Measurements from ENCODE around the gene DNAAF5.

Gene DNAAF5

DNA sequence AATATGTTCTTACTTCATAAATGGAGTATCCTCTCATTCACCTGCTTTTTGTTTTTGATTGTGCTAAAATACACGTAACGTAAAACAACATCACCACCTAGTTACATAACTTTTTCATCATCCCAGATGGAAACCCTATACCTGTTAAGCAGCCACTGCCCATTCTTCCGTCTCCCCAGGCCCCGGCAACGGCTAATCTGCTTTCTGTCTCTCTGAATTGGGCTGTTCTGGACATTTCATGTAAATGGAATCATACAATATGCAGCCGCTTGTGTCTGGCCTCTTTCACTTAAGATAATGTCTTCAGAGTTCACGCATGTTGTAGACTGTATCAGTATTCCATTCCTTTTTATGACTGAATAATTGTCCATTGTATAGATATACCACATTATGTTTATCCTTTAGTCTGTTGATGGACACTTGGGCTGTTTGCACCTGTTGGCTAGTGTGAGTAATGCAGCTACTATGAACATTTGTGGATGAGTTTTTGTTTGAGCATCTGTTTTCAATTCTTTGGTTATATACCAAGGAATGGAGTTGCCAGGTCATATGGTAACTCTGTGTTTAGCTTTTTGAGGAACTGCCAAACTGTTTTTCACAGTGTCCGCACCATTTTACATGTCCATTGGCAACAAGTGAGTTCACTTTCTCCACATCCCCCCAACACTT lies 91.7 kb downstream of the DNAAF5 start:
- DNase-seq: peak; percentile 26

DNA sequence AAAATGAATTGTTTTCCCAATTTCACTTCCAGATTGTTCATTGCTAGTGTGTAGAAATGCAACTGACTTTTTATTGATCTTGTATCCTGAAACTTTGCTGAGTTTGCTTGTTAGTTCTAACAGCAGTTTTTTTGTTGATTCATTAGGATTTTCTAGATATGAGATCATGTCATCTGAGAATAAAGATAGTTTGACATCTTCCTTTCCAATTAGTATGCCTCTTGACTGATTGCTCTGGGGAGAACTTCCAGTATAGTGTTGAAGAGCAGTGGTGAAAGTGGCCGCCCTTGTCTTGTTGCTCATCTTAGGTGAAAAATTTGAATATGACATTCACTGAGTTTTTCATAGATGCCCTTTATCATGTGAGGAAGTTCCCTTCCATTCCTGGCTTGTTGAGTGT lies 93.8 kb downstream of the DNAAF5 start:
- no peak for DNase-seq

DNA sequence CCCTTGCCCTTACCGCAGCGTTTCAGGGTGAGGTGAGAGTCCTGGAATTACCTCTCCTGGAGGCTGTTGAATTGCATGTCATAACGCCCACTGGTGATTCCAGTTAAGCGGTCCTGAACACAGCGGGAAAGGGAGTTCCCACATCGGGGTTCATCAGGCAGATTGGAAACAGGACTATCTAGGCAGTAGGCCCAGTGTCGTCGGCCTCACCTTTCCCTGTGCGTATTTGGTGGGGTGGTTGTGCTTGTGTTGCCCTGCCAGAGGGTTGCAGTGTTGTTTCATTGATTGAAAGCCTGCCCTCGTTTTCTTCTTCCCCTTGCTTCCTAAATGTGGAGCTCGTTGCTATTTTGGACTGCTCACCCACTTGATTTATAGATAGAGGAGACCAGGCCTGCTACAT lies 95.2 kb downstream of the DNAAF5 start:
- no peak for DNase-seq

DNA sequence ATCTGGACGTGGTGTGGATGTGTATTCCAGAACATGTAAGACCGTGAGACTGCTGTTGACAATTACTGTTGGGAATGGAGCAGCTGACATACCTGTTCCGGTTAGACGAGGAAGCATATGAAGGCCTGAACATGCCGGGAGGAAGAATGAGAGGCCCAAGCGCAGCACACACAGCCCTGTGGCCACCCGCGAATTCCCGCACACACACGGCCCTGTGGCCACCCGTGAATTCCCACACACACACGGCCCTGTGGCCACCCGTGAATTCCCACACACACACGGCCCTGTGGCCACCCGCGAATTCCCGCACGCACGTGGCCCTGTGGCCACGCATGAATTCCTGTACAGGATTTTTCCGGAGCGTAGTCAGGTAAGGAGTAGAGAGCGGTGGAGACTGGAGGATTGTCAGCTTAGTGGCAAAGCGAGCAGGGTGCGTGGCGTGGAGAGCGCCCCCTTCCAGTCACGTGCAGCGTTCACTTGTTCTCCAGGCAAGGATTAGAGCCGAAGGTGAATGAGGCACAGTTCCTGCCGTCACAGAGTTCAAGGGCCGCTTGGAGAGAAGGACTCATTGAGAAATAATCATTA lies 96.3 kb downstream of the DNAAF5 start:
- DNase-seq: no peak

DNA sequence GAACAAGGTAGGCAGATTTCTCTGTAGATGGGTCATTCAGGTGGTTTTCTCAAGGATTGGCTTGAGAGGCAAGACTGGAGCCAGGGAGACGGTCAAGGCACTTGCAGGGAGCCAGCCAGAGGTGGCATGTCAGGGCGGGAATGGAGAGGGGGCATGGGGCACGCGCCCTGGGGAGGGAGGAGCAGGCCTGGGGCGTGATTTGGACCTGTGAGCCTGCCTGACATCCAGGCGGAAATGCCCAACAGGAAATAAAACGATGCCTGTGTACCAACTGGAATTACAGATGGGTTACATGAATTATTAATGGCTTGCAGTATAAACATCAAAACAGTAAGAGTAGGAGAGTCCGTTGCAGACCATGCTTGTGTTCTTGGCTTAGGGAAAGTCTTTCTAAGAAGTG lies 97.2 kb downstream of the DNAAF5 start:
- no peak for DNase-seq

DNA sequence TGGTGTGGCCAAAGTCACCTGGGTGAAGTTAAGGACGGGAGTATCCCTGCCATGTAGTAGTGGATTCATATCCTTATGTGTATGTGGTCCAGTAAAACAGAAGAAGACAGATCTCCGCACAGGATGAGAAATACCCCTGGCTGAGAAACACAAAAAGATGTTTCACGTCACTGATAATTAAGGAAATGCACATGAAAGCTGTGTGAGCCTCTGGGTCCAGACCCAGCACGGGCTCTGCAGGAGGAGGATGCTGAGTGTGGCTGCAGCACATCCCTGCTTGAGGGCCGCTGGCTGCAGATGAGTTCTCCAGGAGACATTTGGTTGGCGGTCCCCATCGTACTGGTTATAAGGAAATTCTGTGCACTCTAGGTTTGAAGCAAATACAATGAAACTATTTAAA lies 97.6 kb downstream of the DNAAF5 start:
- DNase-seq: no peak

DNA sequence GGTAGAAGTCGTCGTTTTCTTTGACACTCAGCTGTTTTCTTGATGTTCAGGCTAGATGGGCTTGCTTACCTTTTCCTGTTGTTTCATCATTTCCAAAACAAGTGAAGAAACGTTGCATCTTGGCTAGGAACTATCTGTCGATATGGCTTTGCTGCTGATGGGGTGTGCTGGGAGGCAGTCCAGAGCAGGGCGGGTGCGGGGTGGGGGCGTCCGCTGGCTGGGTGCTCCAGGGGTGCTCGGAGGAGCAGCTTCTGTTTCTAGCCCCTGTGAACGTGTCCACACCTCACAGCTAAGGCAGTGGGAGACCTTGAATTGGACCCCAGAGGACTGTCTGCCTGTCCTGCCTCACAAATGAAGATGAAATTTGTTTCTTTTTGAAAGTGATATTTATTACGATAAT lies 98.2 kb downstream of the DNAAF5 start:
- no peak for DNase-seq

DNA sequence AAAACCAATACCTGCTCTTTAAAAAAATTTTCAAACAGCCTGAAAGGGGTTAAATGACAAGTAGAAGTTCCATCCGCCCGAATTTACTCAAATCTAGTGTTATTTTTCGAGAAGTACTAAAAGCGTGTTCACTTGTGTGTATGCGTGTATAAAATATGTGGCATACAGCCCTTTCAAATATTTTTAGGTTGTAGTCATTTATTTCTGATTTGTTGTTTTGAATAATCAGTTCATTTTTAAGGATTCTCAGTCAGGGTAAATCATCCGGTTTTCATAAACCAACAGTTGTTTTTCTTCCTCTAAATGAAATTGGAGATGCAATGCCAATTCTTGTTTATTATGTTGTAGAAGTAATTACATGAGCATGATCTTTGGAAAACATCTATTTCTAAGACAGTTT lies 98.9 kb downstream of the DNAAF5 start:
- no peak for DNase-seq

DNA sequence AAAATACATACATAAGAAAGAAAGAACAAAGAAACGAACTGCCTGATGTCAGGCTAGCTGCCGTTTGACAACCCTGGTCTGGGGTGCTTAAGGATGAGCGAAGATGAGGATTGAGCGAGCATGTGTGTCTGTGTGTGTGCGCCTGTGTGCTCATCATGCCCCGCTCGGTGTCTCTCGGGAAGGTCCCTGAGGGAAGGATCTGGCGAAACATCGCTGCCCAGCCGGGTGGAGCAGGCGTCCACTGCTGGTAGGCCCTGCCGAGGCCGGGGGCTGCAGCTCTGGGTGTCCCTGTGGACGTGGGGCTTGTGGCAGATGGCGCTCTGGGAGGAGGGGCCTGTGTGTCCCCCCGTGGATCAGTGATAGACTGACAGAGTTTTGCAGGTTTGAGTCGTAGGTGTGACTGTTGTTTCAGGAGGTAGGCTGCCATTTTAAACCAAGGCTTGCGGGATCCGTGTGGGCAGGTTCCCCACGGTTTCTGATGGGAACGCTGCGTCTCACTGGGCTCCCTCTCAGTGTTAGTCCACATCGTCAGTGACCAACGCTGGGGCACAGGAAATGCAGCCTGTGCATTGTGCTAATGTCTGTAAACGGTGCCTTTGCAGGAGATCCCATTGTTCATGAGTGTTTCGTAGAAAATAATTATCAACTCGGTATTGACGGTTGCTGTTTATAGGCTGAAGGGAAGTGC lies 99.9 kb downstream of the DNAAF5 start:
- DNase-seq: no peak

DNA sequence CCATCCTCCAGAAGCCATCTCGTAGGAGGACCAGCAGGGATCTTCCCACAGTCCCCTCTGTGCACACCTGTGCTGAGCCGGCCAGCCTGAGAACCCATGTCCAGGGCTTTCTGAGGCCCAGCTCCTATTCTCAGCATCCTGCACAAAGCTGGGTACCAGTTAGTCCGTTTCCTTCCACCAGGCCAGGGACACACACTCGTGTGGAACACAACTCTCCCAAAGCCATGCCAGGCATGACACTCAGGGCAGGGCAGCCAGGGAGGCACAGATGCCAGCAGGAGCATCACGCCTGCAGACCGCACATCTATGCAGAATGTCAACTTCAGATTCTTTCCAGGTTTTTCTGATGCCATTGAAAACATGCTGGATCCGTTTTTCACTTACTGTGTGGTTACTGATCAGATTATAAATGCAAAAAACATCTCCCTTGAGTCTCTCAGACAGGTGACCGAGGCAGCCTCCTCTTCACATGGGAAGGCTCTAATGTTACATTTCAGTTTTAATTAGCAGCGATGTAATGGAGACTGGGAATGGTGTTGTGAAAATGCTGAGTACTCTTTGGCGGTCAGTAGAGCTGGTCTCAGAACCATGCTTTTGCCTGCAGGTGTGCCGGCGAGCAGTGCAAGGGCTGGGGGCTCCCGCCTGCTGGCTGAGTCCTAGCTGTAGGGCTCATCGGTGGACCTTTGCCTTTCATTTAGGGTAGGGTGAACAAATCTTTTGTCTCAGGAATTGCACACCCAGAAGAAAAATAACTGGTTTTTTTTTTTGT lies 102.5 kb downstream of the DNAAF5 start:
- DNase-seq: no peak

DNA sequence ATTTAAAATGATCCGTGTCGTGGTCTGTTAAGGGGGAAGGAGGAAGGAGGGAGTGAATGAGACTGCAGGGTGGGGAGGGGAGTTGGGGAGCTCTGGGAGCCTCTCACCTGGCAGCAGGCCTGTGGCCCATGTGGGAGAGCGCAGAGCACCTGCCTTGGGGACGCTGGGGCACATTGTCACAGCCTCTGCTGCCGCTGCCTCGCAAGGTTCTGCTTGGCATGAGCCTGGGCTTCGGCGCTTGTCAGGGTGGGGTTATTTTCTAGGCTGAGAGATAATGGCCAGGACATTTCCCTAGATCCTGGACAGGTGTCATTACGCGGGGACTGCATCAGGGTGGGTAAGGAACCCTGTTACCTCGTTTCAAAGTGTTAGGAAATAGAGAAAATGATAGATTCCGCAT lies 103.6 kb downstream of the DNAAF5 start:
- DNase-seq: no peak

DNA sequence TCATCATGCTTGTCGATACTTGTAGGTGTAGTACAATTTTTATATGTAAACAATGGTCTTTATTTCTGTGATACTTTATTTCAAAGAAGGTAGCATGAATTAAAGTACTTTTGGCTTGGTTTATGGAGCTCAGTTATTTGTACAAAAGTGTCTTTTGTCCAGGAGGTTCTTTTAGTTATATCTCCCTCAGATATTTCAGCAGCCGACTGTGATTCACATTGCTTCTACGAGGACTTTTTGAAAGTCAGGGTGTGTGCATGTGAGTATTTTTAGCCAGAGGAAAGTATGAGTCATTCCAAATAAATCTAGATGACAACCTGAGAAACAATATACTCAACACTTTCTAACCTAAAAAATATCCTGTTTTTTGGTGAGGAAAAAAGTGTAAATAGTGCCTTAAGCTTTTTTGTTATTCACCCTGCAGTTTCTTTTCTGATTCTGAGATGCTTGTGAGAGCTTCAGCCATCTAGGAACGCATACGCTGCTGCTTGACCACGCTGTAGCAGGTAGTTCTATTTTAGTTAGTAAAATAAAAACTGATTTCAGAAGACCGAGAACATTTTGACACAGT lies 105.2 kb downstream of the DNAAF5 start:
- peak; percentile 17 for DNase-seq

DNA sequence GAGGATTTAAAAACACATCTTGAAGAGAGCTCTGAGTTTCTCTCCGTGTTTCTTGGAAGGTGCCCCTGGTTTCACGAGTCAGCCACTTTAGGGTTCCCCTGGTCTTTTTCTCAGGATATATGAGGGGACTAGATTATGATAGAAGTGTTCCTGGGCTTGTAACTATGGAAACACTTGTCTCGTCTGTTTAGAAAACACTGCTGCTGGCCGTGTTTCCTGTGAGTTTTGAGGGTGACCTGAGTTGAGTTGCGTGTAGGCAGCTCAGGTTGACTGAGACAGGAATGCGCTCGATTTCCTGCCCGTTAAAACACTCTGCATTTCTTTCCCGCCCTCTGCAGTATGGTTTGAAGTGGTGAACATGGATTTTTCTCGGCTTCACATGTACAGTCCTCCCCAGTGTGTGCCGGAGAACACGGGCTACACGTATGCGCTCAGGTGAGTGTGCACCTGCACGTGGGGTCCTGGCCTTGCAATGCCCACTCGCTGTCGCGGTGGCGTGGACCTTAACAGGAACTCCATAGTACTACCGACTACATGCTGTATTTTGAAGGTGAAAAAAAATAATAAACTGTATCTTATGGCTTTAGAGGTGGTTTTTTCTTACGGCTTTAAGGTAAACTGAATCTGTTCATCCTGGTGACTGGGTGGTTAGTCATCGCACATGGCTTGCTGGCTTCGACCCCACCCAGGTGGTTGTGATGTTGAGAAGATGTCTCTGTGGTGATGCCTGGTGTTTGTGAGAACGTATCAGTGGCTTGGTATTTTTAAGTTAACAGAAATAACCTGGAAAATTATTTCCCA lies 105.9 kb downstream of the DNAAF5 start, which contains the start of gene SUN1:
SUN1 (plus strand) TSS at position 310 of the 801 bp plus-strand sequence; CDS start at position 359, 49 bp downstream.
- DNase-seq: no peak

DNA sequence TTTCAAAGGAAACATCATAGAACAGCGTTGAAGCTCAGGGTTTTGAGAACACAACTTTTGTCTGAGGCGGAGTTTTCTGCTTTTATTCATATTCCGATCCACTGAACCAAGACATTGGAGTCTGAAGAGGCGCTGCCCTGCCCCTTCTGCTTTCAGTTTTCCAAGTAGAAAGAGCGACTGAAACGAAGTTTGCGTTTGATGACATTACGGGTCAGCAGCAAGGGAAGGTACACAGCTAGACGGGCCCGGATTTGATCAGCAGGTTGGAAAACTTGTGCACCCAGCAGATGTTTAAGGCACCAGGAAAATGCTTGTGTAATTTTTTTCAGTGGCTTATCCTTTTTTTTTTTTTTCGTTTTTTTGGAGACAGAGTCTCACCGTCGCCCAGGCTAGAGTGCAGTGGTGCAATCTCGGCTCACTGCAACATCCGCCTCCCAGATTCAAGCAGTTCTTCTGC lies 106.5 kb downstream of the DNAAF5 start:
- no peak for DNase-seq

DNA sequence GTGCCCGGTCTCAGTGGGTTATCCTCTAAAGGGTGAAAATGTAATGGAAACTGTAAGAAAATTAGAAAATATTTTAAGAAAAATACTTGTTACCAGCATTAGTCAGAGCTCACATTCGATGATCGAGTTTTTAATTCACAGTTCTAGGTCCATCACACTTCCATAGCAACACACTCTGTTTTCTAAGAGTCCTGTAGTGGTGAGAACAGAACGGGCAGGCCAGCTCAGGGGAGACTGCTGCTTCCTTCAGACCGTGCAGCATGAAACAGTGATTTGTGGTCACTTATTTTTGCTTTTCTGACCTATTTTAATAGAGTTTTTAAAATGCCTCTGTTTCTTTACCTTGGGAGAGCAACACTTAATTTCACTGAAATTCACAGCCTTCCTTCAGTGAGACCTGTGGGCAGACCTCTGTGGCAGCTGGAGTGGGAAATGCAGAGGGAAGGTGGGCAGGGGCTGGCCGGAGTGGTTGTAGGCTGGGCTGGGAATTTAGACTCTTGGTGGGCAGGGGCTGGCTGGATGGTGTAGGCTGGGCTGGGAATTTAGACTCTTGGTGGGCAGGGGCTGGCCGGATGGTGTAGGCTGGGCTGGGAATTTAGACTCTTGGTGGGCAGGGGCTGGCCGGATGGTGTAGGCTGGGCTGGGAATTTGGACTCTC lies 107.2 kb downstream of the DNAAF5 start:
- DNase-seq: no peak

DNA sequence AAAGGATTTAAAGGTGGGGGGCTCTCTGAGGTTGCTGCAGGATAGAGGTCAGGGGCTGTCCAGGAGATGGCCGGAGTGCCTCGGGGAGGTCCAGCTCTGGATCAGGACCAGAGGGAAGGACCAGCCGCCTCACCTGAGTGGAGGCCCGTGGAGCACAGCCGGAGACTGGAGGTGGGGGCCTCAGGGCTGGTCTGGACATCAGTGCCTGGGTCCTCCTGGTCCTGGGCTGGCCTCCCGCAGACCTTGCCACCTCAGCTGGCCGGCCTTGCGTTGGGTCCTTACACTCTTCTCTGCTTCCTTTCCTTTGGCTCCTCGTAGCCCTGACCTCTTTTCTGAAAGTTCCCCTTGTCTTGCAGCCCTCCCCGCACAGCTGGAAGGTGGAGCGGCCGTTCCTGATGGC lies 107.8 kb downstream of the DNAAF5 start:
- no peak for DNase-seq

DNA sequence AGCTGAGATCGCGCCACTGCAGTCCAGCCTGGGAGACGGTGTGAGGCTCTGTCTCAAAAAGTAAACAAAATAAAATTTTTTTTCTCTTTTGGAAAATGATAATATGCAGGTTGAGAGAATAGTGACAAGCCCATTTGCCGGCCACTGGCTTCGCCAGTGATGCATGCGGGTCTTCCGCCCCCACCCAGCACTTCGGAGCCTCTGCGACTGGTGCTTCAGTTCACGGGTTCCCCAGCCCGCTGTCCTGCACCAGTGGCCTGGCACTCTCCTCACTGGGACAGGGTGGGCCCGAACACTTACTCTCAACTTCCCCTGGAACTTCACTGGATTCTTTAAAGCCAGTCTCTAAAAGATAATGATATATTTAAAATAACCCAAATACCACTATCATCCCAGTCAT lies 108.5 kb downstream of the DNAAF5 start:
- no peak for DNase-seq

DNA sequence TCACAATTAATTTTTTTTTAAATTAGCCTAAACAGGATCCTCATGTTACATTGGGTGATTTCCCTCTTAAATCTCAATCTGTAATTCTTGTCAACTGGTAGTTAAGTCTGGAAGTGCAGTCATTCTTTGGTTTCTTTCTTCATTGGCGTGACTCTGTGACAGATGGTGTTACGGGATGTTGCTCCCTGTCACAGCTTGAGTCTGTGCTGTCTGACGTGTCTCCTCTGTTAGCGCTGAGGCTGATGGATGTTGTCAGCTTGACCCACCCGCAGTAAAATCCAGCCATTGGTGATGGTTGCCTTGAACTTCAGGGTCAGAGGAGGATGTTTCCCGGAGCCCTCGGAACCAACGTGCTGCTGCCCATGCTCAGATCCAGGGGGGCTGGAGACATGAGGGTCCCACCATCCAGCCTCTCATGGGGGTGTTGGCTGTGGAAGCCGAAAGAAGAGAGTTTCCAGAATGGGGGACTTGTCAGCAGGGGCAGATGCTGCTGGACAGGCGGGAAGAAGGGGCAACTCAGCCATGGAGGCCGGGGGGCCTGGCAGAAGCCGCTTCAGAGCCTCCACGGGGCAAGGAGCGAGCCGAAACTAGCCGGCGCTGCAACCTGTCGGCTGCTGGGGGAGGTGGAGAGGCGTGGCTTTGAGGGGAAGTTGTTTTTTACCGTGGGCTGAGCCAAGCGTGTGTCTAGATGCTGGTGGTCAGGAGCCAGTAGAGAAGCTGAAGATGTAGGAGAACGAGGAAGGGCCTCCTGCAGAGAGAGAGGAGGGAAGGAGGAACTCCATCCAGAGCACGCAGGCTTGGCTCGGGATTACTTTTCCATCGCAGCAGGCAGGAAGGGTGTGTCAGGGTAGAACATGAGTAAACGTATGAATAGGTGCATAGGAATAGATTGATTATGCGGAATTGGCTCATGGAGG lies 109.2 kb downstream of the DNAAF5 start:
- no peak for DNase-seq

All from inflammatory macrophage treated with lipopolysaccharide for 4 hours (primary cell).